ENCODE data around the gene SLC41A2. TPM values are rescaled to one million over a fixed set of nuclear protein-coding genes. Genes with fewer than 3 reads are reported as not detected.

Gene SLC41A2
- total and polyA plus RNA-seq, 11 donors, result 0.30 to 12.8 (median 3.5) TPM

DNA sequence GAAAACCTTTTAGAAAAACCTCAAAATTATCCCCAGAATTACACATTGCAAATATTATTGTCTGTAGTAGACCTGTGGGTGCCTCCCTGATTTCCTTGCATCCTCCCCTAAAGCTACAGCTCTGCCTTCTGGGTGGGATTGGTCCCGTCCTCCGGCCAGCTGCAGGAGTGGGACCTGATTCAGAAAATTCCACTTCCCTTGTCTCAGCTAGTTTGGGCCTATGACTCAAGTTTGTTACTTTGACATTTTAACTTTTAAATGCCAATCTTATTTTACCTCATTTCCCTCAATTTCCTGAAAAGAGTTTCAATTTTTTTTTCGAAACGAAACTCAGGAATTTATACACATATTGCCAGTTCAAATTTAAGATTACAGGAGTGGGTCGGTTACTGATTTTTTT, 13.2 kb upstream of the SLC41A2 start:
- Histone ChIP-seq H3K36me3 (no peaks in the 10 kb centered on the region), H3K4me1 (peaks cover 0 to 5% (median 0%) of the 10 kb centered on the region in 12 donors), H3K27me3 (no peaks in the 10 kb centered on the region), H3K9me3 (no peaks in the 10 kb centered on the region), H3K27ac (no peak overlapping the region), H3K4me3 (no peak overlapping the region)
- DNase-seq (no peak), ATAC-seq (peak in 2 of 4 donors; percentile 45 to 73)
- WGBS, 4 donors, result 65 to 75% (median 68%) methylated on average over 5 of the region's 5 CpGs
- intact Hi-C loops (cut with DNase I), result no loop called here
- TF ChIP-seq, protein P1, sequence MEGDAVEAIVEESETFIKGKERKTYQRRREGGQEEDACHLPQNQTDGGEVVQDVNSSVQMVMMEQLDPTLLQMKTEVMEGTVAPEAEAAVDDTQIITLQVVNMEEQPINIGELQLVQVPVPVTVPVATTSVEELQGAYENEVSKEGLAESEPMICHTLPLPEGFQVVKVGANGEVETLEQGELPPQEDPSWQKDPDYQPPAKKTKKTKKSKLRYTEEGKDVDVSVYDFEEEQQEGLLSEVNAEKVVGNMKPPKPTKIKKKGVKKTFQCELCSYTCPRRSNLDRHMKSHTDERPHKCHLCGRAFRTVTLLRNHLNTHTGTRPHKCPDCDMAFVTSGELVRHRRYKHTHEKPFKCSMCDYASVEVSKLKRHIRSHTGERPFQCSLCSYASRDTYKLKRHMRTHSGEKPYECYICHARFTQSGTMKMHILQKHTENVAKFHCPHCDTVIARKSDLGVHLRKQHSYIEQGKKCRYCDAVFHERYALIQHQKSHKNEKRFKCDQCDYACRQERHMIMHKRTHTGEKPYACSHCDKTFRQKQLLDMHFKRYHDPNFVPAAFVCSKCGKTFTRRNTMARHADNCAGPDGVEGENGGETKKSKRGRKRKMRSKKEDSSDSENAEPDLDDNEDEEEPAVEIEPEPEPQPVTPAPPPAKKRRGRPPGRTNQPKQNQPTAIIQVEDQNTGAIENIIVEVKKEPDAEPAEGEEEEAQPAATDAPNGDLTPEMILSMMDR (IDR thresholded peaks at IDR 0.05), result no peak
- TF ChIP-seq POLR2A (IDR thresholded peaks at IDR 0.05), result no peak

DNA sequence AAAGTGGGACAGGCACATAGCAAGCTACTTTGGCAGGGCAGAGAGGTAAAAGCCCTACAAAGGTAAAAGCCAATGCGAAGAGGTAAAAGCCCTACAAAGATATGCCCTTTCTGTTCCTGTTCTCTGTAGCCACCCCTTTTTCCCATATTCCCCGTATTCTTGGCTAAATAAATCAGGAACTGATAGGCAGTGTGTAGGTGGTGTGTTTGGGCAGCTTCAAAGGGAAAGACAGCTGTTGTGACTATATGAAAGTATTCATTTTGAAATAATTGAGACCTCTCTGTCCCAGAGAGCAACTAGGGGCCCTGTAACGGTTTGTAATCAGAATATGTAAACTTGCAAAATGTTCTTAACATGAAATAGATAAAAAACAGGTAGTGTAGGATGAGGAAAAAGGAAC, 11.3 kb upstream of the SLC41A2 start:
- DNase-seq, result no peak
- peaks cover 0 to 5% (median 0%) of the 10 kb centered on the region in 9 donors for H3K27me3 ChIP-seq
- H3K4me3 ChIP-seq, result no peak overlapping the region
- H3K27ac ChIP-seq, result no peak overlapping the region
- peaks cover 0 to 2% (median 0%) of the 10 kb centered on the region in 12 donors for H3K4me1 ChIP-seq
- ATAC-seq, result no peak
- no peak for TF ChIP-seq POLR2A (IDR thresholded peaks at IDR 0.05)
- TF ChIP-seq, protein P1 (IDR thresholded peaks at IDR 0.05), result no peak
- H3K36me3 ChIP-seq, result no peaks in the 10 kb centered on the region
- H3K9me3 ChIP-seq, result peaks cover 0 to 6% (median 0%) of the 10 kb centered on the region in 12 donors
- 37 to 73% (median 72%) methylated on average over 3 of the region's 3 CpGs for WGBS, 4 donors
- intact Hi-C loops (cut with DNase I), result no loop called here

DNA sequence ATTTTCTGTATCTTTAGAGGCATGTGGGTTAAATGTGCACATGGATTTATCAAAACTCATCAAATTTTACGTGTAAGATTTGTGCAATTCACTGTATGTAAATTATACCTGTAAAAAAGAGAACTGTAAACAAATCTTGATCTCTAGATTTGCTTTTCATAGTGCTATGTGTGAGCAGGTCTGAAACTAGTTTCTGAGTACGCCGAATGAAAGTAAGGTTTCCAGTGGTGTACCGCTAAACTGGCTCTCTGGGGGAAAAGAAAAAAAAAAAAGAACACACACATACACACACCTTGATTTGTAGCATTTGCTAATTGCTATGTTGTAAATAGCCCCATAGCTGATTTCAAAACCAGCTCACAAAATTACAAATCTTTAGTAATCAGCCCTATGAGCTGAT, 8.6 kb upstream of the SLC41A2 start:
- no peaks in the 10 kb centered on the region for H3K4me1 ChIP-seq
- H3K9me3 ChIP-seq, result peaks cover 0 to 6% (median 0%) of the 10 kb centered on the region in 12 donors
- WGBS, 4 donors, result 91 to 93% (median 92%) methylated on average over 4 of the region's 4 CpGs
- no peak for DNase-seq
- no peak overlapping the region for H3K4me3 ChIP-seq
- no peaks in the 10 kb centered on the region for H3K36me3 ChIP-seq
- peaks cover 0 to 9% (median 0%) of the 10 kb centered on the region in 9 donors for H3K27me3 ChIP-seq
- H3K27ac ChIP-seq, result no peak overlapping the region
- intact Hi-C loops (cut with DNase I), result no loop called here
- ATAC-seq, result no peak
- TF ChIP-seq, protein P1 (IDR thresholded peaks at IDR 0.05), result no peak
- no peak for TF ChIP-seq POLR2A (IDR thresholded peaks at IDR 0.05)

DNA sequence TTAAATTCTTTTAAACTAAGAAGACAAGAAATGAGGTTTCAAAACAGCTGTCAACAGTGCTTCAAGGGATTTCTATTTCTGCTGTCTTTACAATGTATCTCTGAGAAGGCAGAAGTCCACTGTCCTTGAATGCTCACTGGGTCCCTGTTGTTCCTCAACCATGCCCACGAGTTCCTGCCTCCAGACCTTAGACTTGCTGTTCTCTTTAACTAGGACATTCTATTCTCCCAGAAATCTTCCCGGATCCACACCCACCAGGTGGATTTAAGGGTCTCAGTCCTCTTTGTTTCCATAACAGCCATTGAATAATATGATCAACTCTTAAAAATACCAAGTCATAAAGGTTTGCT, 6.7 kb upstream of the SLC41A2 start:
- Histone ChIP-seq H3K27me3 (peaks cover 0 to 18% (median 0%) of the 10 kb centered on the region in 9 donors), H3K27ac (no peak overlapping the region), H3K36me3 (no peaks in the 10 kb centered on the region), H3K4me1 (peaks cover 0 to 3% (median 0%) of the 10 kb centered on the region in 12 donors), H3K9me3 (peaks cover 0 to 6% (median 0%) of the 10 kb centered on the region in 12 donors), H3K4me3 (no peak overlapping the region)
- intact Hi-C loops (cut with DNase I), result no loop called here
- 19 to 81% (median 66%) methylated on average over 2 of the region's 2 CpGs for WGBS, 4 donors
- TF ChIP-seq, protein P1 (IDR thresholded peaks at IDR 0.05), result no peak
- no peak for TF ChIP-seq POLR2A (IDR thresholded peaks at IDR 0.05)
- ATAC-seq (no peak), DNase-seq (no peak)

All from heart left ventricle (tissue), 16 donors.